AG10803 (cell line): ENCODE measurements around the gene KRTAP3-2.

ENCODE experiments used
- DNase-seq: peaks from one replicate; pipeline ENCODE4 v3.0.0; 2010; ENCODE audit warnings: low read depth
- H3K4me3 ChIP-seq: 2 replicates; pipeline ENCODE4 v1.5.1; 2011; ENCODE audit warnings: mild to moderate bottlenecking, low read length, control low read depth
- CTCF ChIP-seq: conservative IDR thresholded peaks from 2 replicates; pipeline ENCODE4 v1.5.1; 2011; ENCODE audit warnings: mild to moderate bottlenecking, low read length, control low read depth, inconsistent platforms

KRTAP3-2 gene

GRCh38 chr17:40996829-40997228 lies 2.9 kb downstream of the KRTAP3-2 start:
- no peak overlapping the region for H3K4me3 ChIP-seq
- no peak for DNase-seq
- TF ChIP-seq CTCF: no peak

- no peak for DNase-seq
- H3K4me3 ChIP-seq: no peak overlapping the region
- TF ChIP-seq CTCF: no peak
Observed at GRCh38 chr17:40995116-40995515, 4.6 kb downstream of the KRTAP3-2 start.

- no peak for TF ChIP-seq CTCF
- no peak within 1 kb of the TSS for H3K4me3 ChIP-seq
- DNase-seq: no peak
Observed at GRCh38 chr17:40993839-40994238, 5.9 kb downstream of the KRTAP3-2 start, which contains the start of gene KRTAP3-3. Gene KRTAP3-3 (minus strand): TSS chr17:40994164. CDS start chr17:40994097, 67 bp downstream.

GRCh38 chr17:40993084-40993483 lies 6.6 kb downstream of the KRTAP3-2 start:
- no peak overlapping the region for H3K4me3 ChIP-seq
- TF ChIP-seq CTCF: no peak
- DNase-seq: no peak

- DNase-seq: no peak
- no peak for TF ChIP-seq CTCF
- no peak overlapping the region for H3K4me3 ChIP-seq
Observed at GRCh38 chr17:40992666-40993065, 7.0 kb downstream of the KRTAP3-2 start.

- H3K4me3 ChIP-seq: no peak overlapping the region
- DNase-seq: no peak
- TF ChIP-seq CTCF: no peak
Observed at GRCh38 chr17:40986920-40987319, 12.8 kb downstream of the KRTAP3-2 start.

GRCh38 chr17:40984226-40984625 lies 15.5 kb downstream of the KRTAP3-2 start, which contains the start of gene KRT40:
Gene KRT40 (minus strand): TSS chr17:40984326. CDS start chr17:40984273, 53 bp downstream.
- no peak for TF ChIP-seq CTCF
- no peak for DNase-seq
- H3K4me3 ChIP-seq: no peak within 1 kb of the TSS
